Mucosa of descending colon (tissue), 3 donors: ENCODE data around the gene PPHLN1. TPM values are rescaled to one million over a fixed set of nuclear protein-coding genes. Genes with fewer than 3 reads are reported as not detected.

Source experiments
- ATAC-seq: fragments of 200-7000 bp; cut with Tn5 transposase; one replicate; pipeline ENCODE4 v1.9.1; 2020; ENCODE audit warnings: mild to moderate bottlenecking, moderate library complexity
- DNase-seq, 3 donors: peaks; one replicate each; pipeline ENCODE4 v3.0.0-alpha.2; 2020
- H3K36me3 ChIP-seq: fragments of 200-600 bp; one replicate; pipeline ENCODE4 v1.8.0; 2021; ENCODE audit warnings: low read depth, mild to moderate bottlenecking
- H3K4me1 ChIP-seq: fragments of 200-600 bp; one replicate; pipeline ENCODE4 v1.8.0; 2021; ENCODE audit warnings: low read depth, mild to moderate bottlenecking
- H3K4me3 ChIP-seq: fragments of 200-600 bp; one replicate; pipeline ENCODE4 v1.8.0; 2021; ENCODE audit warnings: mild to moderate bottlenecking
- H3K9me3 ChIP-seq: fragments of 200-600 bp; one replicate; pipeline ENCODE4 v1.8.0; 2021; ENCODE audit warnings: mild to moderate bottlenecking
- CTCF ChIP-seq: fragments of 200-600 bp; IDR thresholded peaks from one replicate; pipeline ENCODE4 v1.8.0; 2022; ENCODE audit warnings: antibody characterized with exemption, mild to moderate bottlenecking
- intact Hi-C, 2 donors: fragments of 100-400 bp; cut with DNase I in 1 of 2; cut with micrococcal nuclease in 1 of 2; formaldehyde crosslinking; loops; one replicate each; pipeline versions ENCODE4 v1.11.0 to v1.11.1; 2022; cut with DNase I, micrococcal nuclease
- total RNA-seq, 3 donors: library from RNA; stranded (reverse); fragmentation: NEBNext Ultra II Directional in 2 of 3; extraction: Animal tissue kit (Norgen Biotek cat#: 25700) in 2 of 3; gene quantifications; one replicate each; pipeline versions ENCODE4 v1.2.1 to v1.2.4, GENCODE V29; 2021 to 2023
- donor health status: DM: no; HTN: no; CAD: no; lungs with moderate emphysema.
- donor health status: DM: no; HTN: no; CAD: no.
- donor health status: DM: no; HTN: yes; CAD: no.

Gene PPHLN1
- total RNA-seq, 3 donors from 2014 or later = 43.7 to 50.6 (median 44.9) TPM

GRCh38 chr12:42288544-42288943 lies 37.4 kb upstream of the PPHLN1 start:
- no peak for TF ChIP-seq CTCF
- ATAC-seq (no peak), DNase-seq (no peak)
- no peak overlapping the region for H3K4me3 ChIP-seq
- intact Hi-C loops = no loop called here
- H3K36me3 ChIP-seq = no peaks in the 10 kb centered on the region
- no peaks in the 10 kb centered on the region for H3K9me3 ChIP-seq
- H3K4me1 ChIP-seq = no peaks in the 10 kb centered on the region

GRCh38 chr12:42291680-42292079 lies 34.3 kb upstream of the PPHLN1 start:
- H3K36me3 ChIP-seq = no peaks in the 10 kb centered on the region
- ATAC-seq = no peak
- no peak overlapping the region for H3K4me3 ChIP-seq
- no peaks in the 10 kb centered on the region for H3K9me3 ChIP-seq
- TF ChIP-seq CTCF = no peak
- H3K4me1 ChIP-seq = no peaks in the 10 kb centered on the region
- no peak for DNase-seq
- intact Hi-C loops = no loop called here

GRCh38 chr12:42296503-42297109 lies 29.4 kb upstream of the PPHLN1 start:
- intact Hi-C loops = no loop called here
- H3K36me3 ChIP-seq = no peaks in the 10 kb centered on the region
- H3K4me3 ChIP-seq = no peak overlapping the region
- TF ChIP-seq CTCF = no peak
- H3K4me1 ChIP-seq = no peaks in the 10 kb centered on the region
- DNase-seq = peak in 1 of 3 donors; percentile 18
- H3K9me3 ChIP-seq = no peaks in the 10 kb centered on the region
- ATAC-seq = no peak

GRCh38 chr12:42298887-42299286 lies 27.1 kb upstream of the PPHLN1 start:
- H3K36me3 ChIP-seq = no peaks in the 10 kb centered on the region
- H3K4me1 ChIP-seq = no peaks in the 10 kb centered on the region
- no peak for TF ChIP-seq CTCF
- H3K9me3 ChIP-seq = no peaks in the 10 kb centered on the region
- H3K4me3 ChIP-seq = no peak overlapping the region
- DNase-seq (no peak), ATAC-seq (no peak)
- intact Hi-C loops = no loop called here

GRCh38 chr12:42299392-42300308 lies 26.3 kb upstream of the PPHLN1 start:
- ATAC-seq = peak; percentile 19
- DNase-seq = peak in 1 of 3 donors; percentile 17
- TF ChIP-seq CTCF = no peak
- intact Hi-C loops = no loop called here
- H3K4me3 ChIP-seq = no peak overlapping the region
- H3K36me3 ChIP-seq = no peaks in the 10 kb centered on the region
- no peaks in the 10 kb centered on the region for H3K4me1 ChIP-seq
- H3K9me3 ChIP-seq = no peaks in the 10 kb centered on the region
